GM13976 (cell line): Measurements from ENCODE around the gene DLD.
"Not testable (repeated sequence)": the region's sequence is repeated elsewhere in the genome, so short reads cannot be mapped to it uniquely, and the experiment has no call there.

Experiments used
- DNase-seq: peaks from one replicate; pipeline ENCODE4 v3.0.0; 2012; ENCODE audit warnings: low spot score
- CTCF ChIP-seq: IDR thresholded peaks from 2 replicates; pipeline ENCODE4 v1.5.1; 2012; ENCODE audit warnings: borderline replicate concordance, mild to moderate bottlenecking; ENCODE audit not compliant: insufficient read depth; ENCODE audit errors: extremely low read depth, missing control alignments, control extremely low read depth
- in situ Hi-C: fragments of 300-500 bp; cut with MboI; formaldehyde crosslinking; loops from one replicate; pipeline ENCODE4 v1.12.0; 2022; ENCODE audit warnings: low sequenced_read_pairs, mixed read lengths, inconsistent platforms; ENCODE audit not compliant: unreplicated experiment

The DLD gene

GRCh38 chr7:107951172-107951787, 60.3 kb downstream of the DLD start:
- no peak for DNase-seq
- in situ Hi-C loops, result no loop called here
- TF ChIP-seq CTCF, result no peak

DNA sequence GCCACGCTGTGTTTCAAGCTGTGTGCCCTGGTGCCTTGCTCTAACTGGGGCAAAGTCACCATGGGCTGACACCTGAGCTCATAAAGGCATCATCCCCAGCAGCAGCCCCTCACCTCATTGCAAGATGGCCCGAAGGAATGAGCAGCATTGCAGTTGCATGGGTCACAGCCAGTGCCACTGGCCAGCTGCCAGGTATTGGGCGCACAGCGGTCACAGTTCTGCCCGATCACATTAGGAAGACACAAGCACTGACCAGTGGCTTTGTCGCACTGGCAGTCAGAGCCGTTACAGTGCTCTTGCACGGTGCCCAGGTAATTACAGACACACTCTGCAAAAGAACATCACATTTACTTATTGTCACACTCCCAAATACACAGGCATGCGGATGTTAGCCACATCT, 60.9 kb downstream of the DLD start:
- TF ChIP-seq CTCF, result no peak
- in situ Hi-C loops, result no loop called here
- no peak for DNase-seq

GRCh38 chr7:107953265-107953923, 62.4 kb downstream of the DLD start:
- no peak for DNase-seq
- TF ChIP-seq CTCF, result no peak
- in situ Hi-C loops, result no loop called here

- in situ Hi-C loops, result no loop called here
- no peak for TF ChIP-seq CTCF
- DNase-seq, result no peak
These were observed 62.9 kb downstream of the DLD start for GRCh38 chr7:107953924-107954303.

- no peak for DNase-seq
- in situ Hi-C loops, result no loop called here
- no peak for TF ChIP-seq CTCF
These were observed 64.4 kb downstream of the DLD start for GRCh38 chr7:107955394-107955793.

- DNase-seq, in situ Hi-C loops: not testable (repeated sequence)
These were observed 66.0 kb downstream of the DLD start for GRCh38 chr7:107956950-107957349.

GRCh38 chr7:107957436-107957835, 66.5 kb downstream of the DLD start:
- DNase-seq, result no peak
- TF ChIP-seq CTCF, result no peak
- in situ Hi-C loops, result no loop called here
